ENCODE results near the gene APOBEC2. TPM values are rescaled to one million over a fixed set of nuclear protein-coding genes. Genes with fewer than 3 reads are reported as not detected.

APOBEC2 gene
- total and polyA plus RNA-seq, 2 of the 13 experiments (the other 11 are each of a cell fraction or from before 2014, with no cell fraction given): 0.09 TPM; not detected in 1

DNA sequence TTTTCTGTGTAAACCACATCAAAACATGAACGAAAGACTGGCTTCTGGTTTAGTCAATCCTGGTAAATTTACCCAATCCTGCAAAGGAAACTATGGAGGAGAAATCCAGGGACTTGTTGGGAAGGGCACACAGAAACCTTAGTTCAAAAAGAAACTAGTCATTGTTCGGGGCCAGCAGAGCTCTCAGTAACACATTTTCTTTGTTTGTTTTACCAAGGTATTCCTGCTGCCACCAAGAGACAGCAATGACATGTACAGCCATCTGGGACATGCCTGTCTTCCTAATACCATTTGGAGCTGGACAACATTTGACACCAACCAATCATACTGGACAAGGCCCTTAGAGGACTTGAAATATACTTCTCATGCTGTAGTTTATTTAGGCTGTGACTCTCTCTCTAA lies 10.9 kb downstream of the APOBEC2 start (continued):
- TF ChIP-seq NPAS2 (CRISPR knock-in tag; IDR thresholded peaks at IDR 0.05; ENCODE audit: borderline replicate concordance) (no peak), FOXK1 (CRISPR knock-in tag; IDR thresholded peaks at IDR 0.05; ENCODE audit: borderline replicate concordance, low read depth) (peak; percentile 30; the same call in 1 of the 2 replicates), SALL1 (CRISPR knock-in tag; IDR thresholded peaks at IDR 0.05) (peak; percentile 22; the same call in 1 of the 2 replicates), ZSCAN29 (CRISPR knock-in tag; conservative IDR thresholded peaks at IDR 0.05) (no peak), ZFP1 (CRISPR knock-in tag; IDR thresholded peaks at IDR 0.05) (0 out of 2 replicates have a peak, but pooled peaks have one; percentile 19), SAP130 (CRISPR knock-in tag; IDR thresholded peaks at IDR 0.05; ENCODE audit: low read depth) (peak; percentile 82), ZKSCAN8 (CRISPR knock-in tag; IDR thresholded peaks at IDR 0.05; ENCODE audit: borderline replicate concordance) (0 out of 2 replicates have a peak, but pooled peaks have one; percentile 54), ZNF460 (CRISPR knock-in tag; IDR thresholded peaks at IDR 0.05; ENCODE audit: borderline replicate concordance) (no peak), CREM (IDR thresholded peaks at IDR 0.05) (peak; percentile 51; the same call in 1 of the 2 replicates), CREM (CRISPR knock-in tag; IDR thresholded peaks at IDR 0.05) (no peak), ZNF331 (CRISPR knock-in tag; IDR thresholded peaks at IDR 0.05) (peak; percentile 76), HNRNPH1 (optimal IDR thresholded peaks at IDR 0.05; ENCODE audit: low read depth, low read length) (no peak)
- TF ChIP-seq, protein P1, sequence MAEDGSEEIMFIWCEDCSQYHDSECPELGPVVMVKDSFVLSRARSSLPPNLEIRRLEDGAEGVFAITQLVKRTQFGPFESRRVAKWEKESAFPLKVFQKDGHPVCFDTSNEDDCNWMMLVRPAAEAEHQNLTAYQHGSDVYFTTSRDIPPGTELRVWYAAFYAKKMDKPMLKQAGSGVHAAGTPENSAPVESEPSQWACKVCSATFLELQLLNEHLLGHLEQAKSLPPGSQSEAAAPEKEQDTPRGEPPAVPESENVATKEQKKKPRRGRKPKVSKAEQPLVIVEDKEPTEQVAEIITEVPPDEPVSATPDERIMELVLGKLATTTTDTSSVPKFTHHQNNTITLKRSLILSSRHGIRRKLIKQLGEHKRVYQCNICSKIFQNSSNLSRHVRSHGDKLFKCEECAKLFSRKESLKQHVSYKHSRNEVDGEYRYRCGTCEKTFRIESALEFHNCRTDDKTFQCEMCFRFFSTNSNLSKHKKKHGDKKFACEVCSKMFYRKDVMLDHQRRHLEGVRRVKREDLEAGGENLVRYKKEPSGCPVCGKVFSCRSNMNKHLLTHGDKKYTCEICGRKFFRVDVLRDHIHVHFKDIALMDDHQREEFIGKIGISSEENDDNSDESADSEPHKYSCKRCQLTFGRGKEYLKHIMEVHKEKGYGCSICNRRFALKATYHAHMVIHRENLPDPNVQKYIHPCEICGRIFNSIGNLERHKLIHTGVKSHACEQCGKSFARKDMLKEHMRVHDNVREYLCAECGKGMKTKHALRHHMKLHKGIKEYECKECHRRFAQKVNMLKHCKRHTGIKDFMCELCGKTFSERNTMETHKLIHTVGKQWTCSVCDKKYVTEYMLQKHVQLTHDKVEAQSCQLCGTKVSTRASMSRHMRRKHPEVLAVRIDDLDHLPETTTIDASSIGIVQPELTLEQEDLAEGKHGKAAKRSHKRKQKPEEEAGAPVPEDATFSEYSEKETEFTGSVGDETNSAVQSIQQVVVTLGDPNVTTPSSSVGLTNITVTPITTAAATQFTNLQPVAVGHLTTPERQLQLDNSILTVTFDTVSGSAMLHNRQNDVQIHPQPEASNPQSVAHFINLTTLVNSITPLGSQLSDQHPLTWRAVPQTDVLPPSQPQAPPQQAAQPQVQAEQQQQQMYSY (CRISPR knock-in tag; IDR thresholded peaks at IDR 0.05): peak; percentile 96
- TF ChIP-seq, protein P2, sequence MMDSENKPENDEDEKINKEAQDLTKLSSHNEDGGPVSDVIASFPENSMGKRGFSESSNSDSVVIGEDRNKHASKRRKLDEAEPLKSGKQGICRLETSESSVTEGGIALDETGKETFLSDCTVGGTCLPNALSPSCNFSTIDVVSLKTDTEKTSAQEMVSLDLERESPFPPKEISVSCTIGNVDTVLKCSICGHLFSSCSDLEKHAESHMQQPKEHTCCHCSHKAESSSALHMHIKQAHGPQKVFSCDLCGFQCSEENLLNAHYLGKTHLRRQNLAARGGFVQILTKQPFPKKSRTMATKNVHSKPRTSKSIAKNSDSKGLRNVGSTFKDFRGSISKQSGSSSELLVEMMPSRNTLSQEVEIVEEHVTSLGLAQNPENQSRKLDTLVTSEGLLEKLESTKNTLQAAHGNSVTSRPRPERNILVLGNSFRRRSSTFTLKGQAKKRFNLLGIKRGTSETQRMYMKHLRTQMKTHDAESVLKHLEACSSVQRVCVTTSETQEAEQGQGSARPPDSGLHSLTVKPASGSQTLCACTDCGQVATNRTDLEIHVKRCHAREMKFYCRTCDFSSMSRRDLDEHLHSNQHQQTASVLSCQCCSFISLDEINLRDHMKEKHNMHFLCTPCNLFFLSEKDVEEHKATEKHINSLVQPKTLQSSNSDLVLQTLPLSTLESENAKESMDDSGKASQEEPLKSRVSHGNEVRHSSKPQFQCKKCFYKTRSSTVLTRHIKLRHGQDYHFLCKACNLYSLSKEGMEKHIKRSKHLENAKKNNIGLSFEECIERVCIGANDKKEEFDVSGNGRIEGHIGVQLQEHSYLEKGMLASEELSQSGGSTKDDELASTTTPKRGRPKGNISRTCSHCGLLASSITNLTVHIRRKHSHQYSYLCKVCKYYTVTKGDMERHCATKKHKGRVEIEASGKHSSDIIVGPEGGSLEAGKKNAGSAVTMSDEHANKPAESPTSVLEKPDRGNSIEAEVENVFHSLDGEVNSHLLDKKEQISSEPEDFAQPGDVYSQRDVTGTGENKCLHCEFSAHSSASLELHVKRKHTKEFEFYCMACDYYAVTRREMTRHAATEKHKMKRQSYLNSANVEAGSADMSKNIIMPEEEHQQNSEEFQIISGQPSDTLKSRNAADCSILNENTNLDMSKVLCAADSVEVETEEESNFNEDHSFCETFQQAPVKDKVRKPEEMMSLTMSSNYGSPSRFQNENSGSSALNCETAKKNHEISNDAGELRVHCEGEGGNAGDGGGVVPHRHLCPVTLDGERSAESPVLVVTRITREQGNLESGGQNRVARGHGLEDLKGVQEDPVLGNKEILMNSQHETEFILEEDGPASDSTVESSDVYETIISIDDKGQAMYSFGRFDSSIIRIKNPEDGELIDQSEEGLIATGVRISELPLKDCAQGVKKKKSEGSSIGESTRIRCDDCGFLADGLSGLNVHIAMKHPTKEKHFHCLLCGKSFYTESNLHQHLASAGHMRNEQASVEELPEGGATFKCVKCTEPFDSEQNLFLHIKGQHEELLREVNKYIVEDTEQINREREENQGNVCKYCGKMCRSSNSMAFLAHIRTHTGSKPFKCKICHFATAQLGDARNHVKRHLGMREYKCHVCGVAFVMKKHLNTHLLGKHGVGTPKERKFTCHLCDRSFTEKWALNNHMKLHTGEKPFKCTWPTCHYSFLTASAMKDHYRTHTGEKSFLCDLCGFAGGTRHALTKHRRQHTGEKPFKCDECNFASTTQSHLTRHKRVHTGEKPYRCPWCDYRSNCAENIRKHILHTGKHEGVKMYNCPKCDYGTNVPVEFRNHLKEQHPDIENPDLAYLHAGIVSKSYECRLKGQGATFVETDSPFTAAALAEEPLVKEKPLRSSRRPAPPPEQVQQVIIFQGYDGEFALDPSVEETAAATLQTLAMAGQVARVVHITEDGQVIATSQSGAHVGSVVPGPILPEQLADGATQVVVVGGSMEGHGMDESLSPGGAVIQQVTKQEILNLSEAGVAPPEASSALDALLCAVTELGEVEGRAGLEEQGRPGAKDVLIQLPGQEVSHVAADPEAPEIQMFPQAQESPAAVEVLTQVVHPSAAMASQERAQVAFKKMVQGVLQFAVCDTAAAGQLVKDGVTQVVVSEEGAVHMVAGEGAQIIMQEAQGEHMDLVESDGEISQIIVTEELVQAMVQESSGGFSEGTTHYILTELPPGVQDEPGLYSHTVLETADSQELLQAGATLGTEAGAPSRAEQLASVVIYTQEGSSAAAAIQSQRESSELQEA (CRISPR knock-in tag; IDR thresholded peaks at IDR 0.05; ENCODE audit: not compliant biosample characterization): no peak
- TF ChIP-seq, protein P3, sequence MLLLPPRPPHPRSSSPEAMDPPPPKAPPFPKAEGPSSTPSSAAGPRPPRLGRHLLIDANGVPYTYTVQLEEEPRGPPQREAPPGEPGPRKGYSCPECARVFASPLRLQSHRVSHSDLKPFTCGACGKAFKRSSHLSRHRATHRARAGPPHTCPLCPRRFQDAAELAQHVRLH (CRISPR knock-in tag; IDR thresholded peaks at IDR 0.05; ENCODE audit: borderline replicate concordance, low read depth): peak; percentile 73; the same call in 1 of the 2 replicates
